ENCODE measurements around the gene CTNND2. TPM values are rescaled to one million over a fixed set of nuclear protein-coding genes. Genes with fewer than 3 reads are reported as not detected.

CTNND2 gene
- total RNA-seq, 1 experiment from 2014 or later: 7.0 TPM

DNA sequence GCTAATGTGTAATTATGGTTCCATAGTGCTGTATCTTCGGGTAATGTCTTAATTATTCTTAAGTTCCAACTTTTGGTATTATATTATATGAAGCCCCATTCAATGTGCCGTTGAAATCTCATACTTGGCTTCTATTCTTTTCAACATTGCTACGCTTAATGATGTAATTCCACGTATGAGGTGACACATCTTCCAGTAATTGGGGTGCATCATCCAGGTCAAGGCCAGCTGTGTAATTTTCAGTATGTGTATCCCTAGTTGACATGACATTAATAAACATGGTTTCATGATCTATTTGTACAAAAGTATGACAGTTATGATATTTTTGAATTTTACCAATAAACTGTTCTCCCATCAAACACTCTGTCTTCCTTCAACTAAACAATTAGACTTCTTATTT lies 546.3 kb downstream of the CTNND2 start:
- Histone ChIP-seq H2BK120ac (ENCODE audit: low read depth, low read length, poor library complexity, severe bottlenecking) (no peak overlapping the region), H3K9ac (ENCODE audit: extremely low read depth, insufficient read length, low read length) (no peak overlapping the region), H2BK5ac (ENCODE audit: insufficient read length, low read length) (no peak overlapping the region), H3K4me2 (ENCODE audit: insufficient read depth, insufficient read length, low read length) (no peak overlapping the region), H4K91ac (ENCODE audit: insufficient read length, low read depth, low read length) (no peak overlapping the region), H3K4me1 (ENCODE audit: insufficient read depth, low read length) (no peaks in the 10 kb centered on the region), H3K23me2 (ENCODE audit: insufficient read length, low read depth, low read length, poor library complexity, severe bottlenecking) (no peaks in the 10 kb centered on the region), H3K79me1 (ENCODE audit: insufficient read depth, low read depth, low read length, poor library complexity, severe bottlenecking) (no peaks in the 10 kb centered on the region), H2BK12ac (ENCODE audit: insufficient read length, low read depth, low read length) (no peak overlapping the region), H4K5ac (ENCODE audit: insufficient read length, low read depth, low read length) (no peak overlapping the region), H4K8ac (replicated peaks; ENCODE audit: insufficient read length, low read depth, low read length) (no peak overlapping the region), H3K14ac (ENCODE audit: insufficient read depth, low read length) (no peak overlapping the region), H2AK5ac (ENCODE audit: insufficient read length, low read length) (no peak overlapping the region), H3K27me3 (ENCODE audit: insufficient read depth, low read length) (no peaks in the 10 kb centered on the region), H3K79me2 (ENCODE audit: insufficient read depth, low read length) (no peaks in the 10 kb centered on the region), H3K27ac (ENCODE audit: insufficient read length, low read depth, low read length) (no peak overlapping the region), H2BK15ac (ENCODE audit: low read depth, low read length) (no peak overlapping the region), H4K20me1 (ENCODE audit: control insufficient read depth, insufficient read depth, insufficient read length) (no peaks in the 10 kb centered on the region), H3K23ac (ENCODE audit: insufficient read length, low read depth, low read length) (no peak overlapping the region), H3T11ph (ENCODE audit: low read length) (no peak overlapping the region), H2AFZ (ENCODE audit: low read length) (no peak overlapping the region), H3K18ac (ENCODE audit: insufficient read length, low read depth, low read length) (no peak overlapping the region), H3K56ac (ENCODE audit: insufficient read length, low read depth, low read length) (no peak overlapping the region), H2BK20ac (ENCODE audit: low read depth, low read length, poor library complexity, severe bottlenecking) (no peak overlapping the region), H3K9me3 (ENCODE audit: control insufficient read depth, low read depth, low read length) (no peaks in the 10 kb centered on the region), H3K4ac (ENCODE audit: low read depth, low read length) (no peak overlapping the region)
- TF ChIP-seq, protein P1, sequence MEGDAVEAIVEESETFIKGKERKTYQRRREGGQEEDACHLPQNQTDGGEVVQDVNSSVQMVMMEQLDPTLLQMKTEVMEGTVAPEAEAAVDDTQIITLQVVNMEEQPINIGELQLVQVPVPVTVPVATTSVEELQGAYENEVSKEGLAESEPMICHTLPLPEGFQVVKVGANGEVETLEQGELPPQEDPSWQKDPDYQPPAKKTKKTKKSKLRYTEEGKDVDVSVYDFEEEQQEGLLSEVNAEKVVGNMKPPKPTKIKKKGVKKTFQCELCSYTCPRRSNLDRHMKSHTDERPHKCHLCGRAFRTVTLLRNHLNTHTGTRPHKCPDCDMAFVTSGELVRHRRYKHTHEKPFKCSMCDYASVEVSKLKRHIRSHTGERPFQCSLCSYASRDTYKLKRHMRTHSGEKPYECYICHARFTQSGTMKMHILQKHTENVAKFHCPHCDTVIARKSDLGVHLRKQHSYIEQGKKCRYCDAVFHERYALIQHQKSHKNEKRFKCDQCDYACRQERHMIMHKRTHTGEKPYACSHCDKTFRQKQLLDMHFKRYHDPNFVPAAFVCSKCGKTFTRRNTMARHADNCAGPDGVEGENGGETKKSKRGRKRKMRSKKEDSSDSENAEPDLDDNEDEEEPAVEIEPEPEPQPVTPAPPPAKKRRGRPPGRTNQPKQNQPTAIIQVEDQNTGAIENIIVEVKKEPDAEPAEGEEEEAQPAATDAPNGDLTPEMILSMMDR (conservative IDR thresholded peaks at IDR 0.05): no peak
- Mint-ChIP-seq H3K27ac (no peak overlapping the region), H3K4me1 (peaks cover 4% of the 10 kb centered on the region in 2 experiments; a peak in 2 of 4 replicates), H3K4me3 (no peak overlapping the region), H3K27me3 (ENCODE audit: low read depth) (peaks cover 5% of the 10 kb centered on the region; the same call in 1 of the 2 replicates), H3K9me3 (peaks cover 4 to 7% of the 10 kb centered on the region in 2 experiments; a peak in 4 of 5 replicates), H3K36me3 (ENCODE audit: insufficient read depth in 1 of 3, low read depth in 3 of 3) (peaks cover 0 to 10% (median 3%) of the 10 kb centered on the region in 3 experiments; a peak in 3 of 7 replicates)
- DNase-seq: no peak
- no CpG with 5 or more reads among the region's 4 CpGs for WGBS (ENCODE audit: extremely low coverage, insufficient read length, low lambda C conversion rate)
